Lower leg skin (tissue), 3 donors: Measurements from ENCODE around the gene CDH13.

Source experiments
- CTCF ChIP-seq, 3 donors: fragments of 450-650 bp; IDR thresholded peaks; one replicate each; pipeline ENCODE4 v1.5.1; 2016; ENCODE audit warnings: antibody characterized with exemption in 3 of 3, mild to moderate bottlenecking in 3 of 3, moderate library complexity in 2 of 3
- POLR2A ChIP-seq, 2 donors: fragments of 450-650 bp; IDR thresholded peaks; one replicate each; pipeline ENCODE4 v1.6.1; 2016 to 2017; ENCODE audit warnings: antibody characterized with exemption in 2 of 2, mild to moderate bottlenecking in 1 of 2, moderate library complexity in 1 of 2

DNA sequence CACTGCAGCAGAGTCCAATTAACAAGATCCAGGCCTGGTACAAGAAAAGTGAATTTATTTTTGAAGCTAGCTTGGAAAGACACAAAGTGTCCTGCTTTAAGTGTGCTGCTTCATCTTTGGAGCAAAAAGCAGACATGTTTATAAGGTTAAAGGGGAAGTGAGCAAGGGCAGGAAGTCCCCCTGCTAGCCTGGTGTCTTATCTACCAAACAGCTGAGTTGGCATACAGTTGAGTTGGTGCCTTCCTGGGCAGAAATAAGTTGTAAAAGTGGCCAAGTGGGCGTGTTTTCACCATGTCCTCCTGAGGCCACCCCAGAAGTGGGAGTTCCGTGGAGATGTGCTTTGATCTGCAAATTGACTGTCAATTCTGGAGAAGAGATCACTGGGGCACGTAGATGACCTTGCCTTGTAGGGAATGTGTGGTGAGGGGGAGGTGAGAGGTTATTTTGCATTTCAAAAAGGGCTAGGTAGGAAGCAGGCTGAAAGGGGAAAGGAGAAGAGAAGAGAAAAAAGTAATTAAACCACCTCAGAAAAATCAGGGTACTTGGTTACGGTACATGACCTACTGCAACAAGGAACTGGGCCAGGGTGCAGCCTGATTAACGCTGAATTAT is 1142.7 kb downstream of the CDH13 start:
- TF ChIP-seq CTCF (IDR thresholded peaks at IDR 0.05) (no peak), POLR2A (IDR thresholded peaks at IDR 0.05) (no peak)
